ENCODE data around the gene DDAH1.

DDAH1 gene

GRCh38 chr1:85284202-85284601 lies 180.8 kb downstream of the DDAH1 start:
- TF ChIP-seq CTCF (IDR thresholded peaks at IDR 0.05; ENCODE audit: insufficient read depth, missing control alignments), result no peak
- DNase-seq (ENCODE audit: insufficient read length, low spot score) (no peak), FAIRE-seq (no peak)

- FAIRE-seq, result no peak
Observed at GRCh38 chr1:85283475-85284199, 181.3 kb downstream of the DDAH1 start.

GRCh38 chr1:85282424-85282823 lies 182.5 kb downstream of the DDAH1 start:
- DNase-seq (ENCODE audit: insufficient read length, low spot score) (no peak), FAIRE-seq (no peak)
- TF ChIP-seq CTCF (IDR thresholded peaks at IDR 0.05; ENCODE audit: insufficient read depth, missing control alignments), result no peak

More at GRCh38 chr1:85283475-85284199, 181.3 kb downstream of the DDAH1 start:
- DNase-seq (ENCODE audit: insufficient read length, low spot score), result no peak
- no peak for TF ChIP-seq CTCF (IDR thresholded peaks at IDR 0.05; ENCODE audit: insufficient read depth, missing control alignments)

- TF ChIP-seq CTCF (IDR thresholded peaks at IDR 0.05; ENCODE audit: insufficient read depth, missing control alignments), result no peak
- FAIRE-seq (no peak), DNase-seq (ENCODE audit: insufficient read length, low spot score) (no peak)
Observed at GRCh38 chr1:85280636-85281035, 184.3 kb downstream of the DDAH1 start.

- DNase-seq (ENCODE audit: insufficient read length, low spot score) (no peak), FAIRE-seq (no peak)
- TF ChIP-seq CTCF (IDR thresholded peaks at IDR 0.05; ENCODE audit: insufficient read depth, missing control alignments), result no peak
Observed at GRCh38 chr1:85279458-85280080, 185.4 kb downstream of the DDAH1 start.

- no peak for DNase-seq (ENCODE audit: insufficient read length, low spot score)
- FAIRE-seq, result no peak
- no peak for TF ChIP-seq CTCF (IDR thresholded peaks at IDR 0.05; ENCODE audit: insufficient read depth, missing control alignments)
Observed at GRCh38 chr1:85278853-85279314, 186.1 kb downstream of the DDAH1 start.

- FAIRE-seq (no peak), DNase-seq (ENCODE audit: insufficient read length, low spot score) (no peak)
- TF ChIP-seq CTCF (IDR thresholded peaks at IDR 0.05; ENCODE audit: insufficient read depth, missing control alignments), result no peak
Observed at GRCh38 chr1:85277802-85278201, 187.2 kb downstream of the DDAH1 start.

All from D721Med (cell line).